ENCODE data around the gene SCRT2. TPM values are rescaled to one million over a fixed set of nuclear protein-coding genes. Genes with fewer than 3 reads are reported as not detected.

SCRT2 gene
- polyA plus RNA-seq, 1 of the 3 experiments (the other 2 are of a cell fraction) = not detected

- no peak overlapping the region for H3K4me3 ChIP-seq (ENCODE audit: low read depth in 2 of 2, low read length in 1 of 2)
- ChIA-PET CTCF (interaction anchor here (0.7 to 3.9 kb wide), 11 partner anchors 10 to 55 kb away, joined by 3 to 18 read pairs (median 4); partner anchors contain the start of gene SCRT2), POLR2A (interaction anchor here (0.7 to 1.7 kb wide), 6 partner anchors 10 to 33 kb away, joined by 3 to 8 read pairs (median 4); partner anchors contain the start of gene SCRT2)
- TF ChIP-seq MEF2A (IDR thresholded peaks at IDR 0.05; ENCODE audit: borderline replicate concordance, low read depth) = no peak
- no peak for TF ChIP-seq TCF12 (IDR thresholded peaks at IDR 0.05)
- TF ChIP-seq FOSL2 (IDR thresholded peaks at IDR 0.05; ENCODE audit: borderline replicate concordance, low read depth) = no peak
- peak; percentile 91 for TF ChIP-seq MXI1 (IDR thresholded peaks at IDR 0.05; ENCODE audit: low read depth, low read length)
- TF ChIP-seq TEAD4 (IDR thresholded peaks at IDR 0.05; ENCODE audit: borderline replicate concordance, insufficient read depth) = no peak
- TF ChIP-seq IRF3 (IDR thresholded peaks at IDR 0.05; ENCODE audit: low read depth, low read length) = no peak
- TF ChIP-seq CTCF (IDR thresholded peaks at IDR 0.05) = no peak
- TF ChIP-seq, protein P1, sequence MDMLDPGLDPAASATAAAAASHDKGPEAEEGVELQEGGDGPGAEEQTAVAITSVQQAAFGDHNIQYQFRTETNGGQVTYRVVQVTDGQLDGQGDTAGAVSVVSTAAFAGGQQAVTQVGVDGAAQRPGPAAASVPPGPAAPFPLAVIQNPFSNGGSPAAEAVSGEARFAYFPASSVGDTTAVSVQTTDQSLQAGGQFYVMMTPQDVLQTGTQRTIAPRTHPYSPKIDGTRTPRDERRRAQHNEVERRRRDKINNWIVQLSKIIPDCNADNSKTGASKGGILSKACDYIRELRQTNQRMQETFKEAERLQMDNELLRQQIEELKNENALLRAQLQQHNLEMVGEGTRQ (IDR thresholded peaks at IDR 0.05; ENCODE audit: borderline replicate concordance, low read depth, low read length) = no peak
- TF ChIP-seq GABPA (IDR thresholded peaks at IDR 0.05; ENCODE audit: low read depth) = no peak
- peak; percentile 76 for TF ChIP-seq CHD2 (IDR thresholded peaks at IDR 0.05; ENCODE audit: low read length, partially characterized antibody)
- TF ChIP-seq POLR2AphosphoS5 (IDR thresholded peaks at IDR 0.05; ENCODE audit: low read depth, low read length) = no peak
- peak; percentile 25 for TF ChIP-seq RAD21 (IDR thresholded peaks at IDR 0.05; ENCODE audit: low read length)
- TF ChIP-seq NFIC (IDR thresholded peaks at IDR 0.05; ENCODE audit: borderline replicate concordance) = no peak
- TF ChIP-seq USF1 (IDR thresholded peaks at IDR 0.05; ENCODE audit: borderline replicate concordance, low read depth) = no peak
- no peak for TF ChIP-seq FOXM1 (IDR thresholded peaks at IDR 0.05; ENCODE audit: low read depth)
- no peak for TF ChIP-seq RXRA (IDR thresholded peaks at IDR 0.05; ENCODE audit: borderline replicate concordance, low read depth)
- TF ChIP-seq EZH2phosphoT487 (IDR thresholded peaks at IDR 0.05; ENCODE audit: borderline replicate concordance, low read depth) = no peak
- TF ChIP-seq GATA2 (CRISPR knock-in tag; IDR thresholded peaks at IDR 0.05) = peak; percentile 84
- TF ChIP-seq, protein P2, sequence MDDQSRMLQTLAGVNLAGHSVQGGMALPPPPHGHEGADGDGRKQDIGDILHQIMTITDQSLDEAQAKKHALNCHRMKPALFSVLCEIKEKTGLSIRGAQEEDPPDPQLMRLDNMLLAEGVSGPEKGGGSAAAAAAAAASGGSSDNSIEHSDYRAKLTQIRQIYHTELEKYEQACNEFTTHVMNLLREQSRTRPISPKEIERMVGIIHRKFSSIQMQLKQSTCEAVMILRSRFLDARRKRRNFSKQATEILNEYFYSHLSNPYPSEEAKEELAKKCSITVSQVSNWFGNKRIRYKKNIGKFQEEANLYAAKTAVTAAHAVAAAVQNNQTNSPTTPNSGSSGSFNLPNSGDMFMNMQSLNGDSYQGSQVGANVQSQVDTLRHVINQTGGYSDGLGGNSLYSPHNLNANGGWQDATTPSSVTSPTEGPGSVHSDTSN (IDR thresholded peaks at IDR 0.05) = no peak
- TF ChIP-seq NRF1 (IDR thresholded peaks at IDR 0.05; ENCODE audit: low read depth, low read length) = no peak
- no peak for TF ChIP-seq TAF1 (IDR thresholded peaks at IDR 0.05; ENCODE audit: borderline replicate concordance, low read depth, low read length)
- TF ChIP-seq YY1 (IDR thresholded peaks at IDR 0.05; ENCODE audit: low read depth) = no peak
- no peak for TF ChIP-seq MAX (IDR thresholded peaks at IDR 0.05; ENCODE audit: low read depth)
- no peak for TF ChIP-seq JUND (IDR thresholded peaks at IDR 0.05)
- peak; percentile 55; the same call in 1 of the 2 replicates for TF ChIP-seq FOXJ3 (CRISPR knock-in tag; IDR thresholded peaks at IDR 0.05)
- TF ChIP-seq ZBTB33 (IDR thresholded peaks at IDR 0.05; ENCODE audit: borderline replicate concordance, low read depth) = no peak
- TF ChIP-seq RCOR1 (IDR thresholded peaks at IDR 0.05; ENCODE audit: low read length) = peak; percentile 39
These were observed 24.3 kb upstream of the SCRT2 start for GRCh38 chr20:699811-700338.

More at GRCh38 chr20:699811-700338, 24.3 kb upstream of the SCRT2 start:
- no peak overlapping the region for H3K9ac ChIP-seq
- H3F3A ChIP-seq (replicated peaks; ENCODE audit: insufficient read depth) = no peaks in the 10 kb centered on the region
- H3K36me3 ChIP-seq (replicated peaks in 1 of 2; ENCODE audit: control insufficient read depth in 1 of 2, insufficient read depth in 2 of 2, low read length in 1 of 2) = no peaks in the 10 kb centered on the region
- 13% methylated on average over 4 of the region's 10 CpGs for WGBS (ENCODE audit: low lambda C conversion rate)
- H2AFZ ChIP-seq (ENCODE audit: low read depth) = no peak overlapping the region
- peak; percentile 92 for DNase-seq
- H3K79me2 ChIP-seq (ENCODE audit: insufficient read depth) = no peaks in the 10 kb centered on the region
- H3K9me3 ChIP-seq = no peaks in the 10 kb centered on the region
- H3K4me2 ChIP-seq = no peak overlapping the region
- peaks cover 9% of the 10 kb centered on the region; the same call in 1 of the 2 replicates for H3K27me3 ChIP-seq (ENCODE audit: insufficient read depth)
- peak overlapping the region in 1 of 2 experiments; percentile 90; a peak in 2 of 4 replicates for H3K27ac ChIP-seq (ENCODE audit: low read depth in 2 of 2, low read length in 1 of 2)
- H3K4me1 ChIP-seq (ENCODE audit: control insufficient read depth in 1 of 2, insufficient read depth in 2 of 2, low read depth in 1 of 2, low read length in 1 of 2) = peaks cover 0 to 24% of the 10 kb centered on the region in 2 experiments; a peak in 1 of 4 replicates
- no peaks in the 10 kb centered on the region for H4K20me1 ChIP-seq (ENCODE audit: insufficient read depth)
- H3K9me2 ChIP-seq = no peaks in the 10 kb centered on the region

Data from SK-N-SH (cell line).